IMR-90 (cell line): ENCODE results near the gene RANBP9. TPM values are rescaled to one million over a fixed set of nuclear protein-coding genes. Genes with fewer than 3 reads are reported as not detected.

Source experiments
- ATAC-seq: fragments of 200-7000 bp; cut with Tn5 transposase; 2 replicates; pipeline ENCODE4 v1.9.1; 2020; ENCODE audit warnings: low read depth, mild to moderate bottlenecking, moderate library complexity
- BruUV-seq: library from RNA; stranded (reverse); fragments of 400-500 nt; replicated peaks from 2 replicates; lab custom pipeline; 2021; lab: Mats Ljungman, UMichigan
- CTCF ChIA-PET: fragments of 300-600 bp; formaldehyde crosslinking; extraction: SDS; loops from one replicate; lab custom pipeline; 2021; ENCODE audit warnings: antibody characterized with exemption; lab: Yijun Ruan, JAX
- POLR2A ChIA-PET: fragments of 300-600 bp; sonication (Branson Sonifier 250); formaldehyde crosslinking; loops from one replicate; lab custom pipeline; 2022; ENCODE audit warnings: antibody characterized with exemption; ENCODE audit not compliant: unreplicated experiment; lab: Charles Lee
- DNase-seq: peaks from one replicate; pipeline ENCODE4 v3.0.0; 2013
- H2AFZ ChIP-seq: replicated peaks from 2 replicates; pipeline ENCODE3; 2013; ENCODE audit warnings: low read length, mild to moderate bottlenecking; ENCODE audit not compliant: poor library complexity
- H2AK5ac ChIP-seq: 2 replicates; pipeline ENCODE4 v1.6.1; 2013; ENCODE audit warnings: low read depth, low read length, inconsistent platforms
- H2AK9ac ChIP-seq: replicated peaks from 2 replicates; pipeline ENCODE3; 2013; ENCODE audit warnings: mild to moderate bottlenecking, low read depth, low read length, moderate library complexity; ENCODE audit not compliant: poor library complexity
- H2BK120ac ChIP-seq: 2 replicates; pipeline ENCODE4 v1.6.1; 2013; ENCODE audit warnings: low read depth, low read length, inconsistent platforms
- H2BK15ac ChIP-seq: 3 replicates; pipeline ENCODE4 v1.6.1; 2013; ENCODE audit warnings: low read depth, low read length, inconsistent platforms
- H2BK20ac ChIP-seq: 2 replicates; pipeline ENCODE4 v1.6.1; 2013; ENCODE audit warnings: low read depth, mild to moderate bottlenecking, inconsistent platforms, low read length, moderate library complexity
- H2BK5ac ChIP-seq: 2 replicates; pipeline ENCODE4 v1.6.1; 2013; ENCODE audit warnings: mild to moderate bottlenecking, low read depth, low read length, inconsistent platforms; ENCODE audit not compliant: poor library complexity, severe bottlenecking
- H3K14ac ChIP-seq: replicated peaks from 2 replicates; pipeline ENCODE4 v1.6.1; 2013; ENCODE audit warnings: low read depth, low read length, inconsistent platforms
- H3K18ac ChIP-seq: 2 replicates; pipeline ENCODE4 v1.6.1; 2013; ENCODE audit warnings: low read depth, low read length, control low read depth
- H3K23ac ChIP-seq: 2 replicates; pipeline ENCODE4 v1.6.1; 2013; ENCODE audit warnings: low read depth, low read length, inconsistent platforms
- H3K27ac ChIP-seq: 2 replicates; pipeline ENCODE4 v1.5.1; 2013; ENCODE audit warnings: mild to moderate bottlenecking, control low read depth, low read length; ENCODE audit not compliant: insufficient read depth
- H3K27me3 ChIP-seq: 2 replicates; pipeline ENCODE4 v1.6.1; 2013; ENCODE audit warnings: low read length; ENCODE audit not compliant: control insufficient read depth, insufficient read depth
- H3K36me3 ChIP-seq: 2 replicates; pipeline ENCODE4 v1.6.1; 2013; ENCODE audit warnings: low read length, mixed read lengths; ENCODE audit not compliant: control insufficient read depth, insufficient read depth
- H3K4ac ChIP-seq: 2 replicates; pipeline ENCODE4 v1.6.1; 2013; ENCODE audit warnings: low read depth, low read length, inconsistent platforms
- H3K4me1 ChIP-seq: 2 replicates; pipeline ENCODE4 v1.6.1; 2013; ENCODE audit warnings: low read length, mixed read lengths; ENCODE audit not compliant: control insufficient read depth, insufficient read depth
- H3K4me2 ChIP-seq: 2 replicates; pipeline ENCODE4 v1.6.1; 2013; ENCODE audit warnings: low read depth, mild to moderate bottlenecking, control low read depth, low read length, moderate library complexity
- H3K4me3 ChIP-seq: 2 replicates; pipeline ENCODE4 v1.5.1; 2013; ENCODE audit warnings: low read depth, mild to moderate bottlenecking, control low read depth, low read length, moderate library complexity; ENCODE audit not compliant: insufficient read depth
- H3K56ac ChIP-seq: 2 replicates; pipeline ENCODE4 v1.6.1; 2013; ENCODE audit warnings: low read length, inconsistent platforms; ENCODE audit not compliant: insufficient read depth; ENCODE audit errors: extremely low read depth
- H3K79me1 ChIP-seq, 2 experiments: 2 replicates each; pipeline ENCODE4 v1.6.1; 2013; ENCODE audit warnings: low read length in 2 of 2, inconsistent platforms in 1 of 2, low read depth in 1 of 2
- H3K9ac ChIP-seq: 2 replicates; pipeline ENCODE4 v1.6.1; 2013; ENCODE audit warnings: low read depth, low read length, control low read depth
- H3K9me1 ChIP-seq: 2 replicates; pipeline ENCODE4 v1.6.1; 2013; ENCODE audit warnings: low read length, inconsistent platforms; ENCODE audit not compliant: insufficient read depth
- H3K9me3 ChIP-seq: 2 replicates; pipeline ENCODE4 v1.6.1; 2013; ENCODE audit warnings: low read length; ENCODE audit not compliant: control insufficient read depth, insufficient read depth
- H4K20me1 ChIP-seq: 2 replicates; pipeline ENCODE4 v1.6.1; 2013; ENCODE audit warnings: low read length, inconsistent platforms; ENCODE audit not compliant: insufficient read depth
- H4K5ac ChIP-seq: 2 replicates; pipeline ENCODE4 v1.6.1; 2013; ENCODE audit warnings: mild to moderate bottlenecking, low read depth, low read length, control low read depth
- H4K8ac ChIP-seq, 2 experiments: 2 replicates each; pipeline ENCODE4 v1.6.1; 2013; ENCODE audit warnings: low read depth in 2 of 2, low read length in 2 of 2, control low read depth in 1 of 2, inconsistent platforms in 1 of 2
- H4K91ac ChIP-seq: 2 replicates; pipeline ENCODE4 v1.6.1; 2013; ENCODE audit warnings: low read depth, low read length, inconsistent platforms; ENCODE audit not compliant: insufficient read depth
- BHLHE40 ChIP-seq: fragments of 150-350 bp; IDR thresholded peaks from 2 replicates; pipeline ENCODE4 v1.6.1; 2016; ENCODE audit warnings: mild to moderate bottlenecking, low read depth, low read length
- CEBPB ChIP-seq: IDR thresholded peaks from 2 replicates; pipeline ENCODE4 v1.6.1; 2012; ENCODE audit warnings: low read depth, low read length, improper control_type of control experiment
- CTCF ChIP-seq: conservative IDR thresholded peaks from 2 replicates; pipeline ENCODE4 v1.5.1; 2012; ENCODE audit warnings: mild to moderate bottlenecking, low read depth, low read length, improper control_type of control experiment
- ELK1 ChIP-seq: fragments of 150-350 bp; IDR thresholded peaks from 2 replicates; pipeline ENCODE4 v1.6.1; 2016; ENCODE audit warnings: low read depth, mild to moderate bottlenecking, low read length, moderate library complexity, borderline replicate concordance
- FOS ChIP-seq: fragments of 150-350 bp; IDR thresholded peaks from 2 replicates; pipeline ENCODE4 v1.6.1; 2016; ENCODE audit warnings: low read depth, low read length
- MAFK ChIP-seq: IDR thresholded peaks from 2 replicates; pipeline ENCODE4 v1.6.1; 2012; ENCODE audit warnings: low read depth, low read length, improper control_type of control experiment
- MAZ ChIP-seq: IDR thresholded peaks from 2 replicates; pipeline ENCODE4 v1.6.1; 2012; ENCODE audit warnings: low read depth, mild to moderate bottlenecking, low read length, improper control_type of control experiment, moderate library complexity, borderline replicate concordance
- MXI1 ChIP-seq: IDR thresholded peaks from 2 replicates; pipeline ENCODE4 v1.6.1; 2012; ENCODE audit warnings: low read depth, mild to moderate bottlenecking, low read length, moderate library complexity, borderline replicate concordance
- NFE2L2 ChIP-seq: fragments of 150-350 bp; IDR thresholded peaks from 2 replicates; pipeline ENCODE4 v1.6.1; 2016; ENCODE audit warnings: low read depth, mild to moderate bottlenecking, low read length
- POLR2A ChIP-seq: IDR thresholded peaks from 2 replicates; pipeline ENCODE4 v1.6.1; 2012; ENCODE audit warnings: mild to moderate bottlenecking, low read depth, low read length
- RAD21 ChIP-seq: IDR thresholded peaks from 2 replicates; pipeline ENCODE4 v1.6.1; 2012; ENCODE audit warnings: low read length, improper control_type of control experiment
- RCOR1 ChIP-seq: IDR thresholded peaks from 2 replicates; pipeline ENCODE4 v1.6.1; 2012; ENCODE audit warnings: mild to moderate bottlenecking, low read length, improper control_type of control experiment; ENCODE audit not compliant: insufficient replicate concordance
- RFX5 ChIP-seq: IDR thresholded peaks from 2 replicates; pipeline ENCODE4 v1.8.0; 2012; ENCODE audit warnings: low read depth, mild to moderate bottlenecking, low read length, moderate library complexity
- SMC3 ChIP-seq: fragments of 150-350 bp; IDR thresholded peaks from 2 replicates; pipeline ENCODE4 v1.6.1; 2016; ENCODE audit warnings: low read depth, mild to moderate bottlenecking, antibody characterized with exemption, low read length, moderate library complexity
- USF2 ChIP-seq: fragments of 150-350 bp; IDR thresholded peaks from 2 replicates; pipeline ENCODE4 v1.6.1; 2017; ENCODE audit warnings: mild to moderate bottlenecking, antibody characterized with exemption, low read length, low read depth
- WGBS, 2 experiments: methylation state at CpG; one replicate each; pipeline versions ENCODE4 v1.1.5 to v1.1.7; 2013; ENCODE audit warnings: missing lambda C conversion rate in 2 of 2; ENCODE audit not compliant: insufficient read length in 1 of 2; ENCODE audit errors: extremely low coverage in 2 of 2; 5-methylcytosine and 5-hydroxymethylcytosine counted together
- dilution Hi-C: fragments of 300-500 bp; cut with HindIII; formaldehyde crosslinking; loops from one replicate; pipeline ENCODE4 v1.14.3; 2018; ENCODE audit warnings: low sequenced_read_pairs; ENCODE audit not compliant: unreplicated experiment
- in situ Hi-C: fragments of 300-500 bp; cut with MboI; formaldehyde crosslinking; loops from 3 replicates; pipeline ENCODE4 v1.14.3; 2019; ENCODE audit warnings: low sequenced_read_pairs, inconsistent platforms, mixed read lengths
- intact Hi-C: fragments of 100-400 bp; cut with micrococcal nuclease; formaldehyde crosslinking; loops from 2 replicates; pipeline ENCODE4 v1.10.0; 2022
- polyA plus RNA-seq, 3 experiments: library from polyadenylated mRNA; depleted of rRNA; stranded (reverse); fragments of >200 nt; gene quantifications; 2 replicates each; pipeline ENCODE4 v1.2.3, GENCODE V29; 2012; ENCODE audit warnings: low replicate concordance in 1 of 3
- total RNA-seq: library from RNA; depleted of rRNA; stranded (reverse); fragments of >200 nt; gene quantifications from 2 replicates; pipeline ENCODE4 v1.2.3, GENCODE V29; 2012

The RANBP9 gene
- total and polyA plus RNA-seq, 2 of the 4 experiments (the other 2 are of a cell fraction) = 17.7 to 27.8 TPM

- no peaks in the 10 kb centered on the region for H3K9me3 ChIP-seq
- no peak overlapping the region for H3K4me3 ChIP-seq
- H3K36me3 ChIP-seq = no peaks in the 10 kb centered on the region
- no peak overlapping the region for H2BK5ac ChIP-seq
- no TSS peak for BruUV-seq
- TF ChIP-seq ELK1 = no peak
- TF ChIP-seq NFE2L2 = no peak
- no peak for TF ChIP-seq MAZ
- no peak for TF ChIP-seq SMC3
- no peak for TF ChIP-seq RCOR1
- no peak for TF ChIP-seq MAFK
- TF ChIP-seq FOS = no peak
- no peak for TF ChIP-seq CEBPB
- TF ChIP-seq POLR2A = no peak
- no peak for TF ChIP-seq USF2
- no peak for TF ChIP-seq CTCF
- no peak for TF ChIP-seq RFX5
- no peak for TF ChIP-seq BHLHE40
- TF ChIP-seq MXI1 = no peak
- no peak for TF ChIP-seq RAD21
- no peak overlapping the region for H3K23ac ChIP-seq
- no peaks in the 10 kb centered on the region for H3K27me3 ChIP-seq
- no peak overlapping the region for H2AK9ac ChIP-seq
- H3K9ac ChIP-seq = no peak overlapping the region
- no peak overlapping the region for H4K5ac ChIP-seq
- peaks cover 13 to 42% of the 10 kb centered on the region in 2 experiments for H3K79me1 ChIP-seq
- DNase-seq (no peak), ATAC-seq (no peak)
- ChIA-PET CTCF (interaction anchor here (0.5 kb wide), 1 partner anchor 11 kb away, joined by 3 read pairs; no protein-coding TSS in a partner anchor), POLR2A (no interaction called here)
- no peak overlapping the region for H4K8ac ChIP-seq
- H2BK20ac ChIP-seq = no peak overlapping the region
- H3K9me1 ChIP-seq = peaks cover 1% of the 10 kb centered on the region; the same call in 1 of the 2 replicates
- intact Hi-C loops (no loop called here), dilution Hi-C loops (no loop called here), in situ Hi-C loops (no loop called here)
- no peak overlapping the region for H4K91ac ChIP-seq
- H3K4ac ChIP-seq = no peak overlapping the region
- no peak overlapping the region for H2AFZ ChIP-seq
- no peak overlapping the region for H2AK5ac ChIP-seq
- H3K14ac ChIP-seq = no peak overlapping the region
- no CpG with 5 or more reads among the region's 1 CpG for WGBS, 2 experiments
- no peak overlapping the region for H3K4me2 ChIP-seq
- no peak overlapping the region for H3K18ac ChIP-seq
- H4K20me1 ChIP-seq = peaks cover 33% of the 10 kb centered on the region
- no peak overlapping the region for H3K56ac ChIP-seq
- no peak overlapping the region for H2BK15ac ChIP-seq
- no peaks in the 10 kb centered on the region for H3K4me1 ChIP-seq
- no peak overlapping the region for H2BK120ac ChIP-seq
- H3K27ac ChIP-seq = no peak overlapping the region
These were observed 38.3 kb downstream of the RANBP9 start for GRCh38 chr6:13673368-13673767.
